ENCODE results near the gene ATP10A. TPM values are rescaled to one million over a fixed set of nuclear protein-coding genes. Genes with fewer than 3 reads are reported as not detected.

The ATP10A gene
- total RNA-seq, 4 donors from 2014 or later, result 8.1 to 36.0 (median 17.9) TPM

GRCh38 chr15:25713736-25714537, 149.2 kb downstream of the ATP10A start:
- WGBS, 2 donors, result 93 to 94% methylated on average over 30 to 35 of the region's 35 CpGs
- DNase-seq (ENCODE audit: low spot score in 2 of 2), result no peak
- Histone ChIP-seq H3K4me3 (no peak overlapping the region), H3K27ac (no peak overlapping the region), H3K27me3 (no peaks in the 10 kb centered on the region), H3K9me3 (no peaks in the 10 kb centered on the region), H3K4me1 (no peaks in the 10 kb centered on the region), H3K36me3 (peaks cover 0 to 20% (median 0%) of the 10 kb centered on the region in 3 donors)
- TF ChIP-seq POLR2A (IDR thresholded peaks at IDR 0.05) (no peak), EP300 (IDR thresholded peaks at IDR 0.05) (no peak), CTCF (IDR thresholded peaks at IDR 0.05) (no peak)

- 73% methylated on average over 3 to 4 of the region's 5 CpGs for WGBS, 2 donors
- TF ChIP-seq EP300 (IDR thresholded peaks at IDR 0.05) (no peak), CTCF (IDR thresholded peaks at IDR 0.05) (no peak), POLR2A (IDR thresholded peaks at IDR 0.05) (no peak)
- Histone ChIP-seq H3K4me1 (no peaks in the 10 kb centered on the region), H3K9me3 (no peaks in the 10 kb centered on the region), H3K27ac (no peak overlapping the region), H3K4me3 (no peak overlapping the region), H3K27me3 (no peaks in the 10 kb centered on the region), H3K36me3 (peaks cover 0 to 21% (median 0%) of the 10 kb centered on the region in 3 donors)
- DNase-seq (ENCODE audit: low spot score in 2 of 2), result no peak
Observed at GRCh38 chr15:25712961-25713355, 150.2 kb downstream of the ATP10A start.

GRCh38 chr15:25712192-25712960, 150.8 kb downstream of the ATP10A start:
- DNase-seq (ENCODE audit: low spot score in 2 of 2), result no peak
- Histone ChIP-seq H3K4me3 (no peak overlapping the region), H3K36me3 (peaks cover 0 to 25% (median 0%) of the 10 kb centered on the region in 3 donors), H3K4me1 (no peaks in the 10 kb centered on the region), H3K27me3 (no peaks in the 10 kb centered on the region), H3K9me3 (no peaks in the 10 kb centered on the region), H3K27ac (no peak overlapping the region)
- TF ChIP-seq EP300 (IDR thresholded peaks at IDR 0.05), result no peak
- no peak for TF ChIP-seq CTCF (IDR thresholded peaks at IDR 0.05)
- no peak for TF ChIP-seq POLR2A (IDR thresholded peaks at IDR 0.05)
- 74 to 82% methylated on average over 9 of the region's 9 CpGs for WGBS, 2 donors

- Histone ChIP-seq H3K4me1 (no peaks in the 10 kb centered on the region), H3K36me3 (peaks cover 0 to 25% (median 0%) of the 10 kb centered on the region in 3 donors), H3K4me3 (no peak overlapping the region), H3K27me3 (no peaks in the 10 kb centered on the region), H3K27ac (no peak overlapping the region), H3K9me3 (no peaks in the 10 kb centered on the region)
- TF ChIP-seq CTCF (IDR thresholded peaks at IDR 0.05) (no peak), POLR2A (IDR thresholded peaks at IDR 0.05) (no peak), EP300 (IDR thresholded peaks at IDR 0.05) (no peak)
- 88 to 94% methylated on average over 8 of the region's 8 CpGs for WGBS, 2 donors
- no peak for DNase-seq (ENCODE audit: low spot score in 2 of 2)
Observed at GRCh38 chr15:25711691-25712090, 151.4 kb downstream of the ATP10A start.

GRCh38 chr15:25711164-25711563, 152.0 kb downstream of the ATP10A start:
- 85 to 87% methylated on average over 9 of the region's 9 CpGs for WGBS, 2 donors
- Histone ChIP-seq H3K27me3 (no peaks in the 10 kb centered on the region), H3K4me3 (no peak overlapping the region), H3K9me3 (no peaks in the 10 kb centered on the region), H3K36me3 (peaks cover 0 to 25% (median 0%) of the 10 kb centered on the region in 3 donors), H3K4me1 (no peaks in the 10 kb centered on the region), H3K27ac (no peak overlapping the region)
- DNase-seq (ENCODE audit: low spot score in 2 of 2), result no peak
- TF ChIP-seq EP300 (IDR thresholded peaks at IDR 0.05), result no peak
- no peak for TF ChIP-seq POLR2A (IDR thresholded peaks at IDR 0.05)
- TF ChIP-seq CTCF (IDR thresholded peaks at IDR 0.05), result no peak
